ENCODE data around the gene XPA.
"Not testable (repeated sequence)": the region's sequence is repeated elsewhere in the genome, so short reads cannot be mapped to it uniquely, and the experiment has no call there.

Gene XPA

GRCh38 chr9:97703437-97704344 is 6.6 kb upstream of the XPA start:
- no peak for DNase-seq

GRCh38 chr9:97699824-97700223 is 2.7 kb upstream of the XPA start:
- not testable (repeated sequence) for DNase-seq

DNA sequence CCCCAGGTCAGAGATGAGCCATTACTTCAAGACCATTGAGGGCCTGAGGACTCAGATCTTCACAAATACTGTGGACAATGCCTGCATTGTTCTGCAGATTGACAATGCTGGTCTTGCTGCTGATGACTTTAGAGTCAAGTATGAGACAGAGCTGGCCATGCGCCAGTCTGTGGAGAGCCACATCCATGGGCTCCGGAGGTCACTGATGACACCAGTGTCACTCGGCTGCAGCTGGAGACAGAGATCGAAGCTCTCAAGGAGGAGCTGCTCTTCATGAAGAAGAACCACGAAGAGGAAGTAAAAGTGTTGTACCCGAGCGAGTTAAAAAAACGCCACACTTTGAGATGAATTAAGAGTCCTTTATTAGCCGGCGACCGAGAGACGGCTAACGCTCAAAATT is 2.1 kb upstream of the XPA start:
- DNase-seq = not testable (repeated sequence)

DNA sequence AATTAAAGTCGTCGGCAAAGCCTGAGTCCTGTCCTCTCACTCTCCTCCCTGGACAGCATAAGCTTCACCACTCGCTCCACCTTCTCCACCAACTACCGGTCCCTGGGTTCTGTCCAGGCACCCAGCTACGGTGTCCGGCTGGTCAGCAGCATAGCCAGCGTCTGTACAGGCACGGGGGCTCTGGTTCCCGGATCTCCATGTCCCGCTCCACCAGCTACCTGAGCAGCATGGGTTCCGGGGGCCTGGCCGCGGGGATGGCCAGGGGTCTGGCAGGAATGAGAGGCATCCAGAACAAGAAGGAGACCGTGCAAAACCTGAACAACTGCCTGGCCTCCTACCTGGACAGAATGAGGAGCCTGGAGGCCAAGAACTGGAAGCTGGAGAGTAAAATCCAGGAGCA is 1.7 kb upstream of the XPA start:
- DNase-seq = no peak

DNA sequence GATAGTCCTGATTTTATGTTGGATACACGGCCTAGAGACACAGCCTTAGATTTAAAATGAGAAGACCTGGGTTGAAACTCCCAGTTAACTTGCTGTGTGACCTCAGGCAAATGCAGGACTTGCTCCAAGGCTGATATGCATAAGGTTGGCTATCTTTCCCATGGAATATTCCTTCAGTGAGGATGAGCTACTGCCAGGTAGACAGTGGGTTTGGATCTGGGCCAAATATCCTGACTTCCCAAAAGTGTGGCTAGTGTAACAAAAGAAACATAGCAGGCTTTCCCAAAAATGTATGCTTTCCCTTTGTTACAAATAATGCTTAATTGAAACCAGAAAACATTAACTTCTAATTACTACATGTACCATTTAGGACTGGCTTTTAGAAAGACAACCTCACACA is 697 bp upstream of the XPA start:
- DNase-seq = no peak

- peak in 1 of 6 experiments; percentile 26 for DNase-seq
These were observed 941 bp downstream of the XPA start for GRCh38 chr9:97695995-97696802.

GRCh38 chr9:97695390-97695789 is 1.8 kb downstream of the XPA start:
- DNase-seq = no peak

- DNase-seq = no peak
These were observed 2.4 kb downstream of the XPA start for GRCh38 chr9:97694769-97695168.

- DNase-seq = no peak
These were observed 7.5 kb downstream of the XPA start for GRCh38 chr9:97689401-97690180.

- no peak for DNase-seq
These were observed 8.5 kb downstream of the XPA start for GRCh38 chr9:97688654-97689053.

GRCh38 chr9:97682242-97682641 is 14.9 kb downstream of the XPA start:
- DNase-seq = no peak

- DNase-seq = no peak
These were observed 21.5 kb downstream of the XPA start for GRCh38 chr9:97675655-97676054.

DNA sequence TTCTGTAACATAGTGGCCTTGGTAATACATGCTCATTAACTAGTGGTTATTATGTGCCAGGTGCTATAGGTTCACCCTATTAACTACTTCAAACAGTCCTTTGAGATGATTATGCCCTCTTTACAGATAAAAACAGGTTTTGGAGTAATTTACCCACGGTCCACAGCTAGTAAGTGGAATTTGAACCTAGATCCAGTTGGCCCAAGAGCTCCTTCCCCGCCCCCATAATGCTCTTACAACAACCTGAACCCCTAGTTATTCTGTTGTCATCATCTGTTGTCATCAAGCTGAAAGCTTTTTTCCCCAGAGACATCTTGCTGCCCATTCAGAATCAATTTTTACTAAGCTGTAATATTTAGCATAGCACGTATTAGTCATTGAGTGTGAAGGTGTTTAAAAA is 23.2 kb downstream of the XPA start:
- DNase-seq = no peak

- DNase-seq = no peak
These were observed 24.7 kb downstream of the XPA start for GRCh38 chr9:97672403-97672802.

- no peak for DNase-seq
These were observed 26.6 kb downstream of the XPA start for GRCh38 chr9:97670586-97670985.

- DNase-seq = no peak
These were observed 28.7 kb downstream of the XPA start for GRCh38 chr9:97668485-97668884.

- no peak for DNase-seq
These were observed 30.0 kb downstream of the XPA start for GRCh38 chr9:97666907-97667686.

- no peak for DNase-seq
These were observed 31.4 kb downstream of the XPA start for GRCh38 chr9:97665742-97666141.

GRCh38 chr9:97660847-97661246 is 36.3 kb downstream of the XPA start:
- DNase-seq = no peak

- no peak for DNase-seq
These were observed 36.8 kb downstream of the XPA start for GRCh38 chr9:97660340-97660739.

DNA sequence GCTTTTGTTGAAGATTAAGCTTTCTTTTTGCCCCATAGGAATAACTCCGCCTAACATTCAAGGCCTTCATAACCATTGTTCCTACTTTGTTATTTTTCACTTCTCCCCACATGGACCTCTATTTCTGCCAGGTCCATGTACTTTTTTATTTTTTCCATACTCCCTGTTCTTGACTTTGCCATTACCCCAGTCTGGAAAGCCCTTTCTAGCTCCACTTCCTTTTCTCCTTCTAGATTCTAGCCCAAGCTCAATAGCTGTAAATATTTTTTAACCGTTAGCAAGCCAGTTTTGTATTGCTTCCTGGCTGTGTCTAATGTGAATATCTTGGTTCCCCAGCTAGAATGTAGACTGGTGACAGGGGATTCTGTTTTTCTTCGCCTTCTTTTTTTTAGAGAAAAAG is 37.4 kb downstream of the XPA start:
- DNase-seq = no peak

GRCh38 chr9:97658707-97659106 is 38.4 kb downstream of the XPA start:
- DNase-seq = no peak
